Stimulated activated CD4-positive, alpha-beta T cell treated with anti-CD3 and anti-CD28 coated beads, Interleukin-12 subunit alpha, Interleukin-12 subunit beta, amount 100 ng/mL, for 4 hours (primary cell): ENCODE data around the gene TNNT3.
"Not testable (repeated sequence)": the region's sequence is repeated elsewhere in the genome, so short reads cannot be mapped to it uniquely, and the experiment has no call there.

Experiments
- DNase-seq: peaks from one replicate; pipeline ENCODE4 v3.0.0-alpha.2; 2020

Gene TNNT3

DNA sequence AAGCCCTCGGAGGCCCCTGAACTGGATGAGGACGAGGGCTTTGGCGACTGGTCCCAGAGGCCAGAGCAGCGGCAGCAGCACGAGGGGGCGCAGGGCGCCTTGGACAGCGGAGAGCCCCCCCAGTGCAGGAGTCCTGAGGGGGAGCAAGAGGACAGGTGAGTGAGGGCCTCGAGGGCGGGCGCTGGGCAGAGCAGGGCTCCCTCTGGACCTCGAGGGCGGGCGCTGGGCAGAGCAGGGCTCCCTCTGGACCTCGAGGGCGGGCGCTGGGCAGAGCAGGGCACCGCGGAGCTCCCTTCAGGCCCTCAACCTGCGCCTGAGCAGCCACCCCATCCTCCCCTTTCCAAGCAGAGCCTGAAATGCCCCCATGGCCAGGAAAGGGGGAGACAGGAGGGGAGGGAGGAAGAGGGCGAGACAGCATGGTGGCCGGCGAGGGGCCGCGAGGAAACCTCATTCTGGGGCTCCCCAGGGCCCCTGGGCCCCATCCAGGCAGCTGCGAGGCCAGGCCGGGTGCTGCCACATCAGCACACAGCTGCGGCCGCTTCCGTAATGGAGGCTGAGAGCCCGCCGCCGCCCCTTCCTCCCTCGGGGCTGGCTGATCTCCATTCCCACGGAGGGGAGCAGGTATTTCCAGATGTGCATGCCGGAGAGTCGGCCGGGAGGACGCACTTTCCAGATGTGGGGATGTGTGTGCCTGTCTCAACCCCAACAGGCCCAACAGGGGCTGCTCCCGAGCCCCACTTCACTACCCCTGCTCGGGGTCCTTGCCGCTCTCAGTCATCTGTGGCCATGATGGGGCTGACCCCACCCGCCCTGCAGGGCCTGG is 37.9 kb upstream of the TNNT3 start:
- DNase-seq = no peak

DNA sequence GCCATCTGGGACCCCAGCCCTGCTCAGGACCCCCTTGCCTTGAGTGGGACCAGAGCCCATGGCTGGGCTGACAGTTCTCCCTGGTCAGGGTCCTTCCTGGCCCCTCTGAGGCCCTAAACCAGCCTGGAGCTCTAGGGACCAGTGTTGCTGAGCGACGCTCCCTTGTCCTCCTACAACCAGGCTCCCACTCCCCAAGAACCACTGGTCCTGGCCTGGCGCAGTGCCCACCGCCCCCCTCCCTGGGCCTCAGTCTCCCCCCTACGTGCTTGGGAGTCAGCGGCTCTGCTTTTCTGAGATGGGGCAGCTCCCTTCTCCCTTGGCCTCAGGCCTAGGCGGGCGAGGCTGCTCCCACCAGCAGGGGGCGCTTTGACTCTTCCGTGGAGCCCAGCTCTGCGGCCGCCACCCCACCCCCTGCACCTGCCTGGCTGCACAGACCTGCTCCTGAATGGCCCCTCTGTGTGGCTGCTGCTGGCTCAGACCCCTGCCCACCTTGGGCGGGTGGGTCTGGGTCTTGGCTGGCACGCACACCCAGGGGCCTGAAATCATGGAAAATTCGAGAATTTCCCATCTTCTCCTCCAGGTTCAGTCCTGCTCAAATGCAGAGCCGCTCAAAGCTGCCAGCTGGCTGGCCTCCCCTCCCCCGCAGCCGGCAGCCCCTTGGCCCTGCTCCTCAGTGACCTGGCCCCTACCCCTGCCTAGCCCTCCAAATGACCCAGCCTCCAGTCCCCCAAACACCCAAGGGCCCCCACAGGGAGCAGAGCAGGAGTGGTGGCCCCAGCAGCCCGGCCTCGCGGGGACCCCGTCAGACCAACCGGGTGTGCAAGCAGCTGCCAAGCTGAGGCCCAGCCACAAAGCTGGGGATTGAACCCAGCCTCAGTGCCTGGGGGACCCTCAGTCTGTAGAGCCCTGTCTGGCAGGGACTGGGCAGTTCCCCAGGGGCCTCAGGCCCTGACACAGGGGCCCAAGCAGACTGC is 37.0 kb upstream of the TNNT3 start:
- peak; percentile 85 for DNase-seq

DNA sequence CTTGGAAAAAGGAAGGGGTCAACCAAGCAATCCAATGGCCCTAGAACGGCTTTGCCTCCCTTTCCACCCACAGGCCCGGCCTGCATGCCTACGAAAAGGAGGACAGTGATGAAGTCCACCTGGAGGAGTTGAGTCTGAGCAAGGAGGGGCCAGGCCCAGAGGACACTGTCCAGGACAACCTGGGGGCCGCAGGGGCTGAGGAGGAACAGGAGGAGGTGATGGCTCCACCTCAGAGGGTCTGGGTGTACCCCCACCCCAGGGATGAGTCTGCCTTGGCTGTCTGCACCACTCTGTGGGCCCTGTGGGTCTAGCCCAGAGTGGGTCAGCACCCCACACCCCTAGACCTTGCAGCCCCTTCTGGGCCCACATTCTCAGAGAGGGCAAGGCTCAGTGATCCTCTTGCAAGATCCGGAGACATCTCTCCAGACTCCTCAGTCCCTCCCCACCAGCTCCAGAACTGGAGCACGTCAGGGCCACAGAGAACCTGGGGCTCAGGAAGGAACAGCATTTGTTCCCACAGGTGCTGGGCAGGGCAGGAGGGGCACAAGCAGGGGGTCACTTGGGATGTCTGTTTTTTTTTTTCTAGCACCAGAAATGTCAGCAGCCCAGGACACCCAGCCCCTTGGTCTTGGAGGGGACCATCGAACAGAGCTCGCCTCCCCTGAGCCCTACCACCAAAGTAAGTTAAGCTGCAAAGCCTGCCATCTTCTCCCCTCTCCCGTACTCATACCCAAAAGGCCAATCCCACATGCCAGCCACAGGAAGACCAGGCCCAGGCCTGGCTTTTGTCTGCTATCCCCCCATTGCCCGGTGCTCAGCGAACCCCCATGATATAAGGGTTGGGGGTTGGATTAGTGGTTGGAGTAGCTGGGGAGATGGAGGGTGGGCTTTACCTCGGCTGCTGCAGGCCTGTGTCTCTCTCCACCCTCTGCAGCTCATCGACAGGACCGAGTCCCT is 35.9 kb upstream of the TNNT3 start:
- DNase-seq = no peak

DNA sequence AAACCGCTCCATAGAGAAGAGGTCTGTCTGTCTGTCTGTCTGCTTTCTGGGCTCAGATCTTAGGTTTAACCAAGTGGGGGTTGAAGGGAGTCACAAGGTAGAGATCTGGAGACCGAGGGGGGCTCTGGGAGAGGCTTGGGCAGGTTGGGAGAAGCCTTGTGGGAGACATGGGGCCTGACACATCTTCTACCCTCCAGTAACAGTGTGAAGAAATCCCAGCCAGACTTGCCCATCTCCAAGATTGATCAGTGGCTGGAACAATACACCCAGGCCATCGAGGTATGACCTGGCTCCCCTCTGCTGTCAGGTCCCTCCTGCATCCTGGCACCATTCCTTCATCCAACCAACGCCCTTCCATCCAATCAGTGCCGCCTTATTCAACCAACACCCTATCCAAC is 35.2 kb upstream of the TNNT3 start:
- DNase-seq = no peak

DNA sequence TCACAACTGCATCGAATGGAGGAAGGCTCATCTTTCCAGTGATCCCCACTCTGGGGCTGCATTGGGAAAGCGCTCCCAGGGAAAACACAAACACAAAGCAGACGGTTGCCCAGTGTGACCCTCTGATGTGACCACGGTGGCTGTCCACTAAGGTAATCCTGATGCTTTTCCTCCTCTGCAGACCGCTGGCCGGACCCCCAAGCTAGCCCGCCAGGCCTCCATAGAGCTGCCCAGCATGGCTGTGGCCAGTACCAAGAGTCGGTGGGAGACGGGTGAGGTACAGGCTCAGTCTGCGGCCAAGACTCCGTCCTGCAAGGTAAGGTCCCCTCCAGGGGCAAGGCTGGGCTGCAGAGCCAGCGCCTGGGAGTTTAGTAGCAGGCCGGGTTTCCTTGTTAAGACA is 33.0 kb upstream of the TNNT3 start:
- DNase-seq = not testable (repeated sequence)

DNA sequence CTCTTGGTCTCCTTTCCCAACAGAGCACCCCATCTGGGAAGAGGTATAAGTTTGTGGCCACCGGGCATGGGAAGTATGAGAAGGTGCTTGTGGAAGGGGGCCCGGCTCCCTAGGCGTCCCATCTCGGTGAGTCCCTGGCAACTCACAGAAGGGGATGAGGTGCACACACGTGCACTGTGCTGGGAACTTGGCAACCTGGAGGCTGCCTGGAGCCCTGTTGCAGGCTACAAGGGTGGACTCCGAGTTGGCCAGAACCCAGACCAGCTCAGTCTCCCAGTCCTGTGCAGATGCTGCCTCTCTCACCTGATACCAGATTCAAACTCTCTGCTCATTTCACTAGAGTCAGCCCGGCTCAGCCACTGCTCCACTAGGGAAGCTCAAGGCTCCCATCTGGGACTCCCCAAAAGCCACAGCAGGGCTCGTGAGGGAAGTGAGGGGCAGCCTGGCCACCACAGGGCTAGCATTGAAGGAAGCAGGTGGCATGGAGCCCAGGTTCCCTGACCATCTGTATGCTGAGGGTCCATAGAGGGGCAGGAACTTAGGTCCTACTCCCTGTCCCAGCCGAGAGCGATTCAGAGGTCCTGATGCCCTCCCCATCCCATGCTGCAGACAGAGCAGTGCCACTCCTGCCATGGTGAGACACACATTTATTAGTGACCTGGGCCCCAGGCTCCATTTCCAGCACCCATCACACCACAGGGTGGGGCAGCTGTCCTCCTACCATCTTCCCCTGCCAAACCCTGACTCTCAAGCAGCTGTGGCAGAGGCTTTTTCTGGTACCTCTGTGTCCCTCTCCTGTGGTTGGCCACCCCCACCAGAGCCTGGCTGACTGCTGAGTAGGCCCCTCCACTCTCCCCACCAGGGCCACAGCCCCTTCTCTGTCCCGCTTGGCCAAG is 31.8 kb upstream of the TNNT3 start:
- no peak for DNase-seq

DNA sequence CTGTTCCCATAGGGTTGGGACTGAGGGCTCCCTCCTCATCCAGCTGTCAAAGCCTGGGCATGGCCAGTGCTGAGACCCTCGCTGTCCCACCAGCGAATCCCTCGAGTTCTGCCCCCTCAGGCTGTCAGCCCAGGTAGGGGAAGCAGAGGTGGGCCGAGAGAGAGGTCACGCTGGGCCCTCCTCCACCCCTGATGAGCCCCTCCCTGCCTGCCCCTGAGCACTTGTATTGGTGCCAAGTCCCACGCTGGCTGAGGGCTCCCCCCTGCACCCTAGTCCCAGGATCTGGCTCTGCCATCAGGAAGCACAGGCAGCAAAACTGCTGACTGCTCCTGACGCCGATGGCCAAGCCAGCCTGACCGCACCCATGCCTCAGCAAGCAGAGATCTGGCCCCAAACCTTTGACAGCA is 31.2 kb upstream of the TNNT3 start:
- no peak for DNase-seq

DNA sequence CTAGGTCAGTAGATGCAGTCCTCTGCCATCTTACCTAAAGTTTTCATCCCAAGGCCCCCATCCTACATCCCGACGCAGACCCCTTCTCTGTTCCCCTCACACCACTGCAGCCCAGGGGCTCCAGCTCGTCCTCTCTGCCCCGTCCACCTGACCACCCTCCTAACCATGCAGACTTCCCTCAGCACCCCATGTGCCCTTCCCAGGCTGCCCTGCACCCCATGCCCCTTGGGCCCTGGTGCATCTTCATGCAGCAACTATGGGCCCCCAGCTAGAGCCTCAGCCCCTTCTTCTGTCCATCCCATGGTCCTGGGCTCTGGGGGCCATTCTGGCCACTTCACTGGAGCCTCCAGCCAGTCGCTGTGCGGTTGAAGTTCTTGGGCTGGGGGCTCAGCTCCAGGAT is 30.7 kb upstream of the TNNT3 start:
- DNase-seq = no peak

DNA sequence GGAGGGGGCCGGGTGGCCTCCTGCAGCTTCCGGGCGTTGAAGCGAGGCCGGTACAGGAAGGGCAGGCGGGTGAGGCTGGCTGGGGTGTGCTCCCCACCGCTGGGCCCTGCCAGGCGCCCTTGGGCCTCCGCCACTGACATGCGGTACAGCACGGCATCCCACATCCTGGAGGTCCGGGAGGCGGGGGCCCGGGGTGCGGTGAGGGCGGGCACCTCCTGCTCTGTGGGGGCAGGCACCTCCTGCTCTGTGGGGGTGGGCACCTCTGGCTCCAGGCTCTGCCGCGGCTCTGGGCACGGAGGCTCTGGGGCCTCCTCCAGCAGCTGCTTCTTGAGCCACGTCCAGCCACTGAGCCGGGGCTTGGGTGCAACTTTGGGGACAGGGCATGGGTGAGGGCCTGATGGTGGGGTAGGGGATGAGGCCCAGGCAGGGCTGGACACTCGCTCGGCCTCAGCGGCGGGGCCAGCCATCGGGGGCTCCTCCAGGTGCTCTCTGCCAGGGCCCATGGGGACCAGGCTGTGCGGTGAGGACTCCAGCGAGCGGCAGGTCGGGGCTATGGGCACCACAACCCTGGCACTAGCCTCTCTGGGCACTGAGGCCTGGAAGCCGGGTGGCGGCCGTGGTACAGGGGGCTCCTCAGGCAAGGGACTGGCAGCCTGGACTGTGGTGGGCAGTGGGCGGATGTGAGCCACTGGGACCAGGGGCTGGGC is 30.1 kb upstream of the TNNT3 start:
- DNase-seq = peak; percentile 53

DNA sequence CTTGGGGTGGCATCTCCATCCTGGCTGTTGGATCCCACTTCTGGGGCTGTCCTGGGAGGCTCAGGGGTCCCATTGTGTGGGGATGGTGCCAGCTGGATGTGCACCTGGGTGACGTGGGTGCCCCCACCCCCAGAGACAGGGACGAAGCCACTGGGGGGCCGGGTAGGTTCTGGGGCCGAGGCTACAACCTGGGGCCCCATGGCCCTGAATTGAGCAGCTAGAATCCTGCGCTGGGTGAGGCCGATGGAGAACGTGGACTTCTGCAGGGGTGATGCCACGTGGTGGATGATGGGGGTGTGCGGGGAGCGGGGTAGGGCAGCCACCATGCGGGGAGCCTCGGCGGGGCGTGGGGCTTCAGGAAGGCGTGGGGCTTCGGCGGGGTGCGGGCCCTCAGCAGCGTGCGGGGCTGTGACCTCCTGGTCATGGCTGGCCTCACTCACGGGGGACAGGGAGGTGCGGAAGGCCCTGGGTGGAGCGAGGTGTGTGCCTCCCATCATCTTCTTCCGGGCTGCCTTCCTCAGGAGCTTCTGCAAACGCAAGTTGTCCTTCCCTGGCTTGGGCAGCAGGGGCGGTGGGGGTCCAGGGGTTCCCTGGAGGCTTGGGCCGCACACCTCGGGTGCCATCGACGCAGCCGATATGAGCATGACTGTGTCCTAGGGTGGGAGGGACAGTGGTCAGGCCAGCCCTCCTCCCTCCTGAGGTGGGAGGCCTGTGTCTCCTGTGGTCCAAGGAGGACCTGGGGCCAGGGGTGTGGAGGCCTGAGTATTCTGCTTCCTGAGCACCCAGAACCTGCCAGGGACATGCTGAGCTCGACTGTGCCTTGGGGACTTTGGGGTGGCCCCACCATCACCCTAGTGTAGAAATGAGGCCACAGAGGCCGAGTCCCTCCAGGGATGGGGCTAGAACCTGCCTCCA is 29.3 kb upstream of the TNNT3 start:
- DNase-seq = no peak

DNA sequence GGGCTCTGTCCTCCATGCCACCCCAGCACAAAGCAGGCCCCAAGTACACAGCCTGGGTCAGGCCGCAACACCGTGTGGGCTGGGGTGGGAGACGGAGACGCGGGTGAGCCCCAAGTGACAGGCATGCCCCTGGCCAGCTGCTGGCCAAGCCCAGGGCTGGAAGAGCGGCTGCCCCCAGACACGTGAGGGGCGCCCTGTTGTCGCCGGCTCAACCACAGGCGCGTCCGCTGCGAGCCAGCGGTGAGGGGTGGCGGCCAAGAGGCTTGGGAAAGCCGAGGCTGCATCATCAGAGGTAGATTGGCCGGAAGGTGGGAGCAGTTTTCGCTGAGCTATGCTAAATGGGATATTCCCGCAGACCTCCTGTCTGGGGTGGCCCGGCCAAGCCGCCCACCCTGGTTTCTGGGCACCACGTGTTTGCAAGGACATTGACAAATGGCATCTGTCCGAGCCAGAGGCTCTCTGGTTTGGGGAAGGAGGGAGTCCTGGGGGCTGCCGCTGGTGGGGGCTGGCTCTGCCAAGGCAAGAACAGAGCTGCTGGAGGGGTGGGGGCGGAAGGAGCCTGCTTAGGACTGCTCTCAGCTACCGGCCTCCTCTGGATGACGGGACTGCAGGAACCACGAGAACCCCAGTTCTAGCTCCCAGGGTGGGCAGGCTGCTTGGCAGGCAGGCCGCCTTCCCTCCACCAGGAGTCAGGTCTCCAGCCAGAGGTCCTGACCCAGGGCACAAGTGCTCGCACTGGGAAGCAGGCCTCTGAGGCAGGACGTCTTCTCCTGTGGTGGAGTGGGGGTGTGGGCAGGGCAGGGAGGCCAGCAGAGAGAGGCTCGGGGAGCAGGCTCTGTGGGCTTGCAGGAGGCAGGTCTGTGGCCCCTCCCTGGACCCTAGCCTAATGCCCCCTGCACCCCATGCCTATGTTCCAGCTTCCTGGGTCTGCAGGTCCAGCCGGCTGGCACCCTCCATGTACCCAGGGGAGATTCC is 28.4 kb upstream of the TNNT3 start:
- DNase-seq = no peak

DNA sequence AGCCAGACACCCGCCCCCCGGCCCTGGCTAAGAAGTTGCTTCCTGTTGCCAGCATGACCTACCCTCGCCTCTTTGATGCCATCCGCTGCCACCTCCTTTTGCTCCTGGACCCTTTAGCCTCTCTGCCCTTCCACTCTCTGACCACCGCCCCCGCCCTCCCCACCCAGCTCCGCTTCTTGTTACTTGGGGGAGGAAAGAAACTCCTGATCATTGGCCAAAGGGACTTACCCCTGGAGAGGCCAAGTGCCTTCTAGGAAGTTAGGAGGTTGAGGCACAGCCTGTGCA is 27.7 kb upstream of the TNNT3 start, which contains the start of gene PRR33:
Gene PRR33 (minus strand): TSS at position 65 of the 285 bp plus-strand sequence. CDS start 1,311 bp downstream, outside the sequence.
- DNase-seq = no peak

DNA sequence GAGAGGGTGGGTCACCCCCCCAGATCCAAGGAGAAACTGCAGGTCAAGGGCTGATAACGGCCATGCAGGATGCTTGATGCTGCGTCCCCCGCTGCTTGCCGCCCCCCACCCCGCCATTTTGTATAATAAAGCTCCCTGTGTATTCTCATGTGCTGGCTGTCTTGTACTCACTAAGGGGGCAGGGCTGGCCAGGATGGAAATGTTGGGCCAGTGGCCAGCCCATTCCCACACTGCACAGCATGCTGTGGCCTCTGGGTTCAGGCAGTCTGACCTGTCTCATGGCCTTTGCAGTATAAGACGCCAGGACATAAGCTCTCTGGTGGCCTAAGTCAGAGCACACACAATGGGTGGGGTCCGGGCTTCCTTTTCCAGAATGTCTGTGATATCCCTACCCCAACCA is 27.4 kb upstream of the TNNT3 start:
- DNase-seq = no peak

DNA sequence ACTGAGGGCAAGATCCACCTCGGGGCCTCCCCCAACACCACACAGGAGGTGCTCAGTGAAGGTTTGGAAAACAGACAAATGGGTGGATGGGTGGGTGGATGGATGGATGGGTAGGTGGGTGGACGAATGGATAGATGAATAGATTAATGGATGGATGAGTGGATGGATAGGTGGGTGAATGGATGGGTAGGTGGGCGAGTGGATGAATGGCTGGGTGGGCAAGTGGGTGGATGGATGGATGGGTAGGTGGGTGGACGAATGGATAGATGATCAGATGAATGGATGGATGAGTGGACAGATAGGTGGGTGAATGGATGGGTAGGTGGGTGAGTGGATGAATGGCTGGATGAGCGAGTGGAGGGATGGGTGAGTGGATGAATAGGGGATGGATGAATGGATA is 26.9 kb upstream of the TNNT3 start:
- no peak for DNase-seq

DNA sequence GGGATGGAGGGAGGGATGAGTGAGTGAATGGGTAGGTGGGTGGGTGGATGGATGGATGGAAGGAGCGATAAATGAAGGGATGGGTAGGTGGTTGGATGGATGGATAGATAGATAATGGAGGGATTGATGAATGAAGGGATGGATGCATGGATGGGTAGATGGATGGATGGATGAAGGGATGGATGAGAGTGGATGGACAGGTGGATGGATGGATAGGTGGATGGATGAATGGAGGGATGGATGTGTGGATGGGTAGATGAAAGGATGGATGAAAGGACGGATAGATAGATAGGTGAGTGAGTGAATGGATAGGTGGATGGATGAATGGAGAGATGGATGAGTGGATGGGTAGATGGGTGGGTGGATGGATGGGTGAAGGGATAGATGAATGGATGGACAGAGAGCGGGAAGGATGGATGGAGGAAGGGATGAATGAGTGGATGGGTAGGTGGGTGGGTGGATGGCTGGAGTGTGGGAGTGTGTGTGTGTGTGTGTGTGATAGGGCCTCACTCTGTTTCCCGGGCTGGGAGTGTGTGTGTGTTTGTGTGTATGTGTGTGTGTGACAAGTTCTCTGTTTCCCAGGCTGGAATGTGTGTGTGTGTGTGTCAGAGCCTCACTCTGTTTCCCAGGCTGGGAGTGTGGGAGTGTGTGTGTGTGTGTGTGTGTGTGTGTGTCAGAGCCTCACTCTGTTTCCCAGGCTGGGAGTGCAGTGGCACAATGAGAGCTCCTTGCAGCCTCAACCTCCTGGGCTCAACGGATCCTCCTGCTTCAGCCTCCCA is 25.7 kb upstream of the TNNT3 start:
- no peak for DNase-seq

DNA sequence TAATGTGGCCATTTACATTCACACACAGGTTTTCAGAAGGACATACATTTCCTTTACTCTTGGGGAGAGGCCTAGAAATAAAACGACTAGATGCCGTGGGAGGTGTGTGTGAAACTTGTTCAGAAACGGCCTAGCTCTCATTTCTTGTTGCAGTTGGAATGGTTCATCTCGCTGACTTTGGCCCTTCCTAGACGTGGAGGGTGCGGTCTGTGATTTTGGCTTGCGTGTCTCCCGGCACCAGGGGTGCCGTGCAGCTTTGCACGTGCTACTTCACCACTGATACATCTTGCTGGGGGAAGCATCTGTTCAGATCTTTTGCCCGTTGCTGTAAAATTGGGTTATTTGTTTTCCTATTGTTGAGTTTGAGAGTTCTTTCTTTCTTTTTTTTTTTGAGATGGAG is 24.7 kb upstream of the TNNT3 start:
- DNase-seq = no peak

DNA sequence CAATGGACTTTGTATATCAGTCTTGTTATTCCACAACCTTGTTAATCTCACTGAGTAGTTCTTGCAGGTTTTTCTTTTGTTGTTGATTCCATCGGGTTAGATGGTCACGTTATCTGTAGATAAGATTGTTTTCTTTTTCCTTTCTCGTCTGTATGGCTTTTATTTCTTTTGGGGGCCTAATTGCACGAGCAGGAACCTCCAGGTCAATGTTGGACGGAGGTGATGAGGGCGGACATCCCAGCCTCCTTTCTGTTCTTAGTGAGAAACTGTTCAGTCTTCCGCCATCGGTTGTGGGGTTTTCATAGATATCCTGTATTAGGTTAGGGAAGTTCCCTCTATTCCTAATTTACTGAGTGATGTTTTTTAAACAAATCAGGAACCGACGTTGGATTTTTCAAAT is 23.0 kb upstream of the TNNT3 start:
- no peak for DNase-seq

DNA sequence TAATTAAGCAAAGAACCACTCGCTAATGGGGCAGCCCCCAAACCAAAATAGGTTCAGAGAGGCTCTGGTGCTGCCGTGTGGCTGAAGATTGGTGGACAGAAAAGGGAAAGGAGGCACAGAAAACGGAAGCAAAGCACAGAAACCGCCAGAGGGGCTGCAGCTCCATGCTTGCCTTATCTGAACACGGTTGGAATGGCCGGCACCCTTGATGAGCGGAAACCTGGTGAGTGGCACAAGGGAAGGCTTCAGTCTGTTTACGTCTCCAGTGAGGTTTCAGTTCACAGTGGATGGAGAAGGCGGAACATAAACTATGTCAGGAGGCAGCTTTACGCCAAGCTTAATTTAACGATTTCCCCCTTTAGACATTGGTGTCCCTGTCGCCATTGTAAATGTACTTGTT is 22.6 kb upstream of the TNNT3 start:
- no peak for DNase-seq
